Neuronal stem cell (in vitro differentiated cells): ENCODE measurements around the gene CARM1.
A peak's percentile ranks its signal among the peaks of the same experiment; 100 is the strongest.
"Not testable (repeated sequence)": the region's sequence is repeated elsewhere in the genome, so short reads cannot be mapped to it uniquely, and the experiment has no call there.

ENCODE experiments used
- DNase-seq: peaks from one replicate; pipeline ENCODE4 v3.0.0-alpha.2; 2013; ENCODE audit warnings: low spot score
- H2AFZ ChIP-seq: one replicate; pipeline ENCODE4 v1.6.1; 2013; ENCODE audit warnings: mild to moderate bottlenecking, low read length, inconsistent platforms
- H2AK5ac ChIP-seq: 2 replicates; pipeline ENCODE4 v1.6.1; 2013; ENCODE audit warnings: low read depth, mild to moderate bottlenecking, inconsistent platforms, low read length, moderate library complexity, mixed read lengths
- H2BK120ac ChIP-seq: 2 replicates; pipeline ENCODE4 v1.6.1; 2013; ENCODE audit warnings: low read depth, mild to moderate bottlenecking, inconsistent platforms, low read length, moderate library complexity, mixed read lengths
- H2BK12ac ChIP-seq: one replicate; pipeline ENCODE4 v1.6.1; 2013; ENCODE audit warnings: low read length, inconsistent platforms
- H2BK15ac ChIP-seq: 2 replicates; pipeline ENCODE4 v1.6.1; 2013; ENCODE audit warnings: mild to moderate bottlenecking, low read length, inconsistent platforms, mixed read lengths
- H2BK5ac ChIP-seq: one replicate; pipeline ENCODE4 v1.6.1; 2013; ENCODE audit warnings: inconsistent platforms, mild to moderate bottlenecking, low read length, moderate library complexity
- H3K14ac ChIP-seq: one replicate; pipeline ENCODE4 v1.6.1; 2013; ENCODE audit warnings: low read length, inconsistent platforms
- H3K18ac ChIP-seq: 2 replicates; pipeline ENCODE4 v1.6.1; 2013; ENCODE audit warnings: low read length, inconsistent platforms
- H3K23ac ChIP-seq: 2 replicates; pipeline ENCODE4 v1.6.1; 2013; ENCODE audit warnings: low read depth, mild to moderate bottlenecking, mixed read lengths, low read length, inconsistent platforms; ENCODE audit not compliant: poor library complexity
- H3K27ac ChIP-seq: replicated peaks from 3 replicates; pipeline ENCODE4 v1.5.1; 2013; ENCODE audit warnings: low read length, inconsistent platforms
- H3K27me3 ChIP-seq, 3 experiments: 2 replicates each; pipeline ENCODE4 v1.6.1; 2013; ENCODE audit warnings: low read length in 3 of 3, mild to moderate bottlenecking in 2 of 3, inconsistent platforms in 1 of 3, low read depth in 1 of 3, mixed read lengths in 1 of 3, moderate library complexity in 1 of 3; ENCODE audit not compliant: control insufficient read depth in 3 of 3, insufficient read depth in 3 of 3
- H3K36me3 ChIP-seq, 2 donors: replicated peaks in 1 of 2; 2 replicates each; pipeline ENCODE4 v1.6.1; 2013; ENCODE audit warnings: low read length in 2 of 2; ENCODE audit not compliant: control insufficient read depth in 2 of 2, insufficient read depth in 2 of 2
- H3K4ac ChIP-seq: 2 replicates; pipeline ENCODE4 v1.6.1; 2013; ENCODE audit warnings: inconsistent platforms, mild to moderate bottlenecking, low read length, moderate library complexity
- H3K4me1 ChIP-seq, 2 donors: 1 replicate in 1 of 2; 2 replicates in 1 of 2; pipeline ENCODE4 v1.6.1; 2013; ENCODE audit warnings: low read length in 2 of 2, low read depth in 1 of 2; ENCODE audit not compliant: control insufficient read depth in 2 of 2, insufficient read depth in 1 of 2
- H3K4me2 ChIP-seq: one replicate; pipeline ENCODE4 v1.6.1; 2013; ENCODE audit warnings: mild to moderate bottlenecking, low read length, inconsistent platforms; ENCODE audit not compliant: insufficient read depth, poor library complexity, severe bottlenecking
- H3K4me3 ChIP-seq, 2 donors: 2 replicates each; pipeline ENCODE4 v1.5.1; 2013; ENCODE audit warnings: low read length in 2 of 2, mild to moderate bottlenecking in 2 of 2, inconsistent platforms in 1 of 2, moderate library complexity in 1 of 2
- H3K79me1 ChIP-seq: one replicate; pipeline ENCODE4 v1.6.1; 2013; ENCODE audit warnings: low read depth, mild to moderate bottlenecking, inconsistent platforms, low read length, moderate library complexity
- H3K9ac ChIP-seq: one replicate; pipeline ENCODE4 v1.6.1; 2013; ENCODE audit warnings: mild to moderate bottlenecking, low read depth, low read length, inconsistent platforms; ENCODE audit not compliant: poor library complexity
- H3K9me3 ChIP-seq, 2 donors: replicated peaks in 1 of 2; 2 replicates each; pipeline versions ENCODE3 to v1.6.1; 2013; ENCODE audit warnings: low read length in 2 of 2, mild to moderate bottlenecking in 2 of 2, inconsistent platforms in 1 of 2, low read depth in 1 of 2, mixed read lengths in 1 of 2, moderate library complexity in 1 of 2; ENCODE audit not compliant: control insufficient read depth in 2 of 2, insufficient read depth in 1 of 2
- H4K8ac ChIP-seq: one replicate; pipeline ENCODE4 v1.6.1; 2013; ENCODE audit warnings: low read depth, mild to moderate bottlenecking, inconsistent platforms, low read length, moderate library complexity
- H4K91ac ChIP-seq: one replicate; pipeline ENCODE4 v1.6.1; 2013; ENCODE audit warnings: low read length, low read depth, mild to moderate bottlenecking, inconsistent platforms; ENCODE audit not compliant: poor library complexity
- WGBS, 2 donors: extraction: QIAGEN DNeasy Blood & Tissue Kit; methylation state at CpG; one replicate each; pipeline ENCODE4 v1.1.7; 2013; ENCODE audit warnings: missing lambda C conversion rate in 2 of 2, mixed read lengths in 1 of 2; ENCODE audit not compliant: insufficient read length in 2 of 2, insufficient replicate concordance in 1 of 2; ENCODE audit errors: extremely low coverage in 2 of 2; 5-methylcytosine and 5-hydroxymethylcytosine counted together

The CARM1 gene

GRCh38 chr19:10935371-10936059 is 64.2 kb downstream of the CARM1 start:
- no peak overlapping the region for H2BK12ac ChIP-seq
- H3K18ac ChIP-seq, result no peak overlapping the region
- no peak overlapping the region for H3K4me3 ChIP-seq
- H3K36me3 ChIP-seq, result peaks cover 2 to 22% of the 10 kb centered on the region in 2 donors
- no peak overlapping the region for H2BK5ac ChIP-seq
- WGBS, 2 donors, result no CpG with 5 or more reads among the region's 9 CpGs
- H4K8ac ChIP-seq, result no peak overlapping the region
- no peak overlapping the region for H3K4ac ChIP-seq
- H2AK5ac ChIP-seq, result no peak overlapping the region
- H3K27ac ChIP-seq, result no peak overlapping the region
- no peaks in the 10 kb centered on the region for H3K9me3 ChIP-seq
- H3K4me2 ChIP-seq, result no peak overlapping the region
- H3K27me3 ChIP-seq, result no peaks in the 10 kb centered on the region
- no peak overlapping the region for H4K91ac ChIP-seq
- no peak overlapping the region for H2BK120ac ChIP-seq
- peaks cover 1% of the 10 kb centered on the region for H3K79me1 ChIP-seq
- DNase-seq, result no peak
- no peak overlapping the region for H3K23ac ChIP-seq
- no peak overlapping the region for H3K14ac ChIP-seq
- no peak overlapping the region for H2BK15ac ChIP-seq
- no peak overlapping the region for H3K9ac ChIP-seq
- H2AFZ ChIP-seq, result no peak overlapping the region
- H3K4me1 ChIP-seq, result peaks cover 4% of the 10 kb centered on the region in 2 donors

DNA sequence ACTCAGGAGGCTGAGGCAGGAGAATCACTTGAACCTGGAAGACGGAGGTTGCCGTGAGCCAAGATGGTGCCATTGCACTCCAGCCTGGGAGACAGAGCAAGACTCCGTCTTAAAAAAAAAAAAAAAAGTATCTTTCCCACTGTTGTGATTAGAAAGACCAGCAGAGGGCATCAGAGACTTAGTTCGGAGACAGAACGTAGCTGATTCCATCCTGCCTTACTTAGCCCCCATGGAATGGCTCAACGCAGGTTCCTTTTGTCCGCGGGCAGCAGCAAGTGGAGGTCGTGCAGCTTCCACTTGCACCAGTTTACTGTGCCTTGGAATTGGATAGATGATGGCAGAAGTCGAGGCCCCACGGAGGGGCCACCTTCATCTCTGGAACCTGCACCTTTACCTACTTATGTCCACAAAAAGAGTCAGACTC is 65.3 kb downstream of the CARM1 start:
- no peak overlapping the region for H2BK12ac ChIP-seq
- H3K4me1 ChIP-seq, result peaks cover 4% of the 10 kb centered on the region in 2 donors
- no peak overlapping the region for H2AK5ac ChIP-seq
- no peak overlapping the region for H3K4ac ChIP-seq
- H3K27ac ChIP-seq, result no peak overlapping the region
- H4K8ac ChIP-seq, result no peak overlapping the region
- H3K27me3 ChIP-seq, result no peaks in the 10 kb centered on the region
- H3K14ac ChIP-seq, result no peak overlapping the region
- H2BK120ac ChIP-seq, result no peak overlapping the region
- no peak overlapping the region for H2BK15ac ChIP-seq
- no peak overlapping the region for H4K91ac ChIP-seq
- H3K79me1 ChIP-seq, result no peaks in the 10 kb centered on the region
- no peak overlapping the region for H2BK5ac ChIP-seq
- H2AFZ ChIP-seq, result peak overlapping the region; percentile 75
- H3K4me2 ChIP-seq, result peak overlapping the region; percentile 11
- WGBS, 2 donors, result no CpG with 5 or more reads among the region's 11 CpGs
- no peaks in the 10 kb centered on the region for H3K9me3 ChIP-seq
- peak; percentile 80 for DNase-seq
- peak overlapping the region; percentile 1 for H3K18ac ChIP-seq
- no peak overlapping the region for H3K4me3 ChIP-seq
- H3K9ac ChIP-seq, result no peak overlapping the region
- H3K23ac ChIP-seq, result no peak overlapping the region
- peaks cover 0 to 17% of the 10 kb centered on the region in 2 donors for H3K36me3 ChIP-seq

GRCh38 chr19:10941649-10942048 is 70.3 kb downstream of the CARM1 start:
- H4K8ac ChIP-seq, DNase-seq, H3K4ac ChIP-seq, H3K27ac ChIP-seq, H3K9ac ChIP-seq, H2BK15ac ChIP-seq, H3K27me3 ChIP-seq, H2BK120ac ChIP-seq, H2BK5ac ChIP-seq, H3K23ac ChIP-seq, H3K4me3 ChIP-seq, H2BK12ac ChIP-seq, H3K9me3 ChIP-seq, H2AK5ac ChIP-seq, H3K18ac ChIP-seq, H3K36me3 ChIP-seq, H2AFZ ChIP-seq, H3K14ac ChIP-seq, H3K79me1 ChIP-seq, H3K4me1 ChIP-seq, H3K4me2 ChIP-seq, H4K91ac ChIP-seq: not testable (repeated sequence)
- no CpG with 5 or more reads among the region's 14 CpGs for WGBS, 2 donors

DNA sequence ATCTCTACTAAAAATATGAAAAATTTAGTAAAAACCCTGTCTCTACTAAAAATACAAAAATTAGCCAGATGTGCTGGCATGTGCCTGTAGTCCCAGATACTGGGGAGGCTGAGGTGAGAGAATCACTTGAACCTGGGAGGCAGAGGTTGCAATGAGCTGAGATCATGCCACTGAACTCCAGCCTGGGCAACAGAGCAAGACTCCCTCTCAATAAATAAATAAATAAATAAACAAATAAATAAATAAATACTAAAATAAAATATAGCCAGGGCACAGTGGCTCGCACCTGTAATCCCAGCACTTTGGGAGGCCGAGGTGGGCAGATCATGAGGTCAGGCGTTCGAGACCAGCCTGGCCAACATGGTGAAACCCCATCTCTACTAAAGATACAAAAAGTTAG is 72.1 kb downstream of the CARM1 start:
- not testable (repeated sequence) for H2BK120ac ChIP-seq, H2BK5ac ChIP-seq, H3K23ac ChIP-seq, H2BK15ac ChIP-seq, H3K27me3 ChIP-seq, H4K8ac ChIP-seq, H3K4me2 ChIP-seq, H2AK5ac ChIP-seq, H3K36me3 ChIP-seq, H3K4me3 ChIP-seq, H4K91ac ChIP-seq, H3K14ac ChIP-seq, H3K18ac ChIP-seq, H3K9me3 ChIP-seq, H2AFZ ChIP-seq, H3K79me1 ChIP-seq, H3K9ac ChIP-seq, H3K27ac ChIP-seq, H2BK12ac ChIP-seq, DNase-seq, H3K4ac ChIP-seq, H3K4me1 ChIP-seq
- no CpG with 5 or more reads among the region's 4 CpGs for WGBS, 2 donors
